Midbrain (tissue), 1 donor: Measurements from ENCODE around the gene PCDHGC4.

Experiments used
- DNase-seq: peaks from one replicate; lab custom pipeline; 2025; lab: John Stamatoyannopoulos, UW

The PCDHGC4 gene

DNA sequence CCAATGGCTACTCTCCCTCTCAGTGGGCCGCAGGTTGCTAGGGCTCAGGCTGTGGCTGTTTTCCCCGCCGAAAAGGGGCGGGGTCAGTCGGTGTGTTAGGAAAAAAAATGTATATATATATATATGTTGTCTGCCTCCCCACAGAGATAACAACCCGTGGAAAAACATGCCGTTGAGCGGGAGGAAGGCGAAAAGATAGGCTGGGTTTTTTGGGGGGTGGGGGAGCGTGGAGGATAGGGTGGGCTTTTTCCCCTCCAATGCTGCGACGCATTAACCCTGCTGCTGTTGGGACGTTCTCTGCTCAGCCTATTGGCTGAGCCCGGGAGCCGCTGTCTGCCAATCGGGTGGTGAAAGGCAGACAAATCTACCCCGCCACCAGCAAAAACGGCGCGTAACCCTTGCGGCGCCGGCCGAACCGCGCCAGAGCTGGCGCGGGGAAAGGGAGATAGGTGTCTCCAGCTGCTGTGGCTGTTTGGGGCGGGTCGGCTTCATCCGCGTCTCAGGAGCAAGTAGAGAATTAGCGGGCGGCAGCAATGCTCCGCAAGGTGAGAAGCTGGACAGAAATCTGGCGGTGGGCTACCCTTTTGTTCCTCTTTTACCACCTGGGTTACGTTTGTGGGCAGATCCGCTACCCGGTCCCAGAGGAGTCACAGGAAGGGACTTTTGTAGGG, at the start of gene PCDHGC4:
PCDHGC4 (plus strand) TSS at position 390 of the 671 bp plus-strand sequence; CDS start at position 534, 144 bp downstream.
- peak; percentile 37 for DNase-seq

DNA sequence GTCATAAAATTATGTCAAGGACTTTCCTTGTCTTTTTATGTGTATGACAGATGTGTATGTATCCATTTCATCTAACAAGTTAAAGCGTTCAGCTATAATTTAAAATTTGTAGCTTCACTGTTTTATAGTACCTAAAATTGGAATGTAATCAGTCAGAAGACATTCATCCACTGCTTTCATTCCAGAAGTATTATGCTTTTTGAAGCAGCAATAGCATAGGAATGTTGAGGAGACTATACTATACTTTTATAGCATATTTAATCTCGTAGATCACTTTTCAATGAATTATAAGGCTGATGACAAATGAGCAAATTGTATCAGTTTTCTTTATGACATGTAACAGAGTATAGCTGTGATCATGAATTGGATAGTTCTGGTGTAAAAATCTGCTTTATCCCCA, 47.6 kb upstream of the PCDHGC4 start:
- no peak for DNase-seq

DNA sequence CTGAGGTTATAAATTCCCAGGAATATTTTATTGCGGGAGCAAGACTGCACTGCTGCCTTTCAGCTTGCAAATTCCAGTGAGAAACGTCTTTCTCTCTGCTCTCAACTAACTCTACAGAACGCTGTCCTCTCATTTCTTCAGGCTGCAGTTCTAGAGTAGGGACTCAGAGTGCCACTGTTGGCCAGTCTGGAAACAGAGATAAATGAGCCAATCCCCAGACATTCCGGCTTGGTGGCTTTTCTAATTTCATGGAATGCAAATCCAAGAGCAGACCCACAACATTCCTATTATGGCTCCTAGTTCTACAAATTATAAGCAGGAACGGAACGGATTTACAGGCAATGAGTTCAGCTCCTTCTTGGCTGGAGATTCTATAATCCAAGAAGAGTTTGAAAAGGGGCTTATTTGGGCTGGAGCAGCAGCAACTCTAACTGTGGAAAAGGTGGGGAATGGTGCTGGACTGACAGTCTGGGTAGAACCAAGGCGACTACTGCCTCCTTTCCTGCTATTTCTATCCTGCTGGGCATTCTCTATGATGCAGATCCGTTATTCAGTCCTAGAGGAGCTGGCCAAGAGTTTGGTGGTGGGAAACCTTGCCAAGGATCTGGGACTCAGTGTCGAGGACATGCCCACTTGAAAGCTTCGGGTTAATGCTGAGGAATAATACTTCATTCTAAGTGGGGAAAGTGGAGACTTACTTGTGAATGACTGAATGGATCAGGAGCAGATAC, 45.3 kb upstream of the PCDHGC4 start:
- no peak for DNase-seq

DNA sequence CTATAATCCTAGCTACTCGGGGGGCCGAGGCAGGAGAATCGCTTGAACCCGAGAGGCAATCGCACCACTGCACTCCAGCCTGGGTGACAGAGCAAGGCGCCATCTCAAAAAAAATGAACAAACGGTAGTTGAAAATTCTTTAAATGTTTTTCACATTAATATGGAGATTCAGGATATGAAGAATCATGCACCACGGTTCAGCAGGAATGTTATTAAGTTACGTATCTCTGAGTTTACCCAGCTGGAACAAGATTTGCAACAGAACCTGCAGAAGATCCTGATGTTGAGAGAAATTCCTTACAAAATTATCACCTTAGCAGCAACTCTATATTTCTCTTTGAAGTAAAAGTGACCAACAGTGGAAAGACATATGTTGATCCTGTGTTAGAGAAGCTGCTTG, 44.5 kb upstream of the PCDHGC4 start:
- DNase-seq = no peak

DNA sequence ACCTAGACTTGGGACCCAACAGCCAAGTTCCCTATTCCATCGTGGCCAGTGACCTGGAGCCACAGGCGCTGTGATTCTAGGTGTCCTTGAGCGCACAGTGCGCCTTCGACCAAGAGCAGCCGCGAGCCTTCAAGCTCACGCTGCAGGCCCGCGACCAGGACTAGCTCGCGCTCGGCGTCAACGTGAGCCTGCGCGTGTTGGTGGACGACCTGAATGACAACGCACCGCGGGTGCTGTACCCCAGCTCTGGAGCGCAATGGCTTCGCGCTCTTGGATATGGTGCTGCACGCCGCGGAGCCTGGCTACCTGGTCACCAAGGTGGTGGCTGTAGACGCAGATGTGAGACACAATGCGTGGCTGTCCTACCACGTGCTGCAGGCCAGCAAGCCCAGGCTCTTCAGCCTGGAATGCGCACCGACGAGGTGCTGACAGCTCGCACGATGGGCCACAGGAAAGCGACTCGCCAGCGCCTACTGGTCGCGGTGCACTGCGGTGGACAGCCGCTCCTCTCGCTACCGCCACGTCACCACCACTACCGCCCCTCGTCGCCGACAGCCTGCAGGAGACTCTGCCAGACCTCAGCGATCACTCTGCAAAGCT, 43.2 kb upstream of the PCDHGC4 start:
- no peak for DNase-seq

DNA sequence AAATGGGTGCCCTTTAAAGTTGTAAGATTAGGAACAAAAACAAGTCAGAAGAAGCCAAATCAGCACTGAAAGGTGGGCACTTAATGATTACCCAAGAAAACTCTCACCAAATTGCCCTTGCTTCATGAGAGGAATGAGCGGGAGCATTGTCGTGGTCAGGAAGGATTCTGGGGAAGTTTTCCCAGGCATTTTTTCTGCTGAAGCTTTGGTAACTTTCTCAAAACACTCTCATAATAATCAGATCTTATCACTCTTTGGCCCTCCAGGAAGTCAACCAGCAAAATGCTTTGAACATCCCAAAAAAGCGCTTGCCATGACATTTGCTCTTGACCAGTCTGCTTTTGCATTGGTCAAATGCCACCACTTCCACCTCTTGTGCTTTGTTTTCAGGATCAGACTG, 19.5 kb upstream of the PCDHGC4 start:
- DNase-seq = no peak

DNA sequence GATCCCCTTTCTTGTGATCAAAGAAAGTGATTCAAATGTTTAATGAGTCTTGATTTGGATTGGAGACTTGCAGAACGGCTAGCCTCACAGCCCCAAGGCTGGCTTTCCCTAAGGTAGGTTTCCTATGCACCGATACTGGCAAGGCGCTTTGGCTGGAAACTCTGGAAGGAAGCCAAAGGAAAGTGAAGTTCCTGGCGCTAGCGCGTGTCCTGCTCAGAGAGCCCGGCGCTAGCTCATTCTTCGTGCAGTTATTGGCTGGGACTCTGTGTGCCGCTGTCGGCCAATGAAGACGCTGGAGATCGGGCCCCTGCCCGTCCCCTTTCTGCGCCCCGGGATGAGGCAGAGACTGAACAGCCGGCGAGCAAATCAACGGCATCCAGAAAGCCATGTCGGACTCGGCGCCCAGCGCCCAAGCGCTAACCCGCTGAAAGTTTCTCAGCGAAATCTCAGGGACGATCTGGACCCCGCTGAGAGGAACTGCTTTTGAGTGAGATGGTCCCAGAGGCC, 9.2 kb upstream of the PCDHGC4 start, which contains the start of gene PCDHGC3:
PCDHGC3 (plus strand) TSS at position 342 of the 507 bp plus-strand sequence; CDS start at position 493, 151 bp downstream.
- peak; percentile 90 for DNase-seq

DNA sequence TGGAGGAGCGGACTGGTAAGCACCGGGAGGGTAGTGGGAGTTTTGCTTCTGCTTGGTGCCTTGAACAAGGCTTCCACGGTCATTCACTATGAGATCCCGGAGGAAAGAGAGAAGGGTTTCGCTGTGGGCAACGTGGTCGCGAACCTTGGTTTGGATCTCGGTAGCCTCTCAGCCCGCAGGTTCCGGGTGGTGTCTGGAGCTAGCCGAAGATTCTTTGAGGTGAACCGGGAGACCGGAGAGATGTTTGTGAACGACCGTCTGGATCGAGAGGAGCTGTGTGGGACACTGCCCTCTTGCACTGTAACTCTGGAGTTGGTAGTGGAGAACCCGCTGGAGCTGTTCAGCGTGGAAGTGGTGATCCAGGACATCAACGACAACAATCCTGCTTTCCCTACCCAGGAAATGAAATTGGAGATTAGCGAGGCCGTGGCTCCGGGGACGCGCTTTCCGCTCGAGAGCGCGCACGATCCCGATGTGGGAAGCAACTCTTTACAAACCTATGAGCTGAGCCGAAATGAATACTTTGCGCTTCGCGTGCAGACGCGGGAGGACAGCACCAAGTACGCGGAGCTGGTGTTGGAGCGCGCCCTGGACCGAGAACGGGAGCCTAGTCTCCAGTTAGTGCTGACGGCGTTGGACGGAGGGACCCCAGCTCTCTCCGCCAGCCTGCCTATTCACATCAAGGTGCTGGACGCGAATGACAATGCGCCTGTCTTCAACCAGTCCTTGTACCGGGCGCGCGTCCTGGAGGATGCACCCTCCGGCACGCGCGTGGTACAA, 8.5 kb upstream of the PCDHGC4 start:
- DNase-seq = no peak

DNA sequence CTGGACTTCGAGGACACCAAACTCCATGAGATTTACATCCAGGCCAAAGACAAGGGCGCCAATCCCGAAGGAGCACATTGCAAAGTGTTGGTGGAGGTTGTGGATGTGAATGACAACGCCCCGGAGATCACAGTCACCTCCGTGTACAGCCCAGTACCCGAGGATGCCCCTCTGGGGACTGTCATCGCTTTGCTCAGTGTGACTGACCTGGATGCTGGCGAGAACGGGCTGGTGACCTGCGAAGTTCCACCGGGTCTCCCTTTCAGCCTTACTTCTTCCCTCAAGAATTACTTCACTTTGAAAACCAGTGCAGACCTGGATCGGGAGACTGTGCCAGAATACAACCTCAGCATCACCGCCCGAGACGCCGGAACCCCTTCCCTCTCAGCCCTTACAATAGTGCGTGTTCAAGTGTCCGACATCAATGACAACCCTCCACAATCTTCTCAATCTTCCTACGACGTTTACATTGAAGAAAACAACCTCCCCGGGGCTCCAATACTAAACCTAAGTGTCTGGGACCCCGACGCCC, 7.7 kb upstream of the PCDHGC4 start:
- no peak for DNase-seq

DNA sequence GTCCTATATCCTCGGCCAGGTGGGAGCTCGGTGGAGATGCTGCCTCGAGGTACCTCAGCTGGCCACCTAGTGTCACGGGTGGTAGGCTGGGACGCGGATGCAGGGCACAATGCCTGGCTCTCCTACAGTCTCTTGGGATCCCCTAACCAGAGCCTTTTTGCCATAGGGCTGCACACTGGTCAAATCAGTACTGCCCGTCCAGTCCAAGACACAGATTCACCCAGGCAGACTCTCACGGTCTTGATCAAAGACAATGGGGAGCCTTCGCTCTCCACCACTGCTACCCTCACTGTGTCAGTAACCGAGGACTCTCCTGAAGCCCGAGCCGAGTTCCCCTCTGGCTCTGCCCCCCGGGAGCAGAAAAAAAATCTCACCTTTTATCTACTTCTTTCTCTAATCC, 7.0 kb upstream of the PCDHGC4 start:
- no peak for DNase-seq

DNA sequence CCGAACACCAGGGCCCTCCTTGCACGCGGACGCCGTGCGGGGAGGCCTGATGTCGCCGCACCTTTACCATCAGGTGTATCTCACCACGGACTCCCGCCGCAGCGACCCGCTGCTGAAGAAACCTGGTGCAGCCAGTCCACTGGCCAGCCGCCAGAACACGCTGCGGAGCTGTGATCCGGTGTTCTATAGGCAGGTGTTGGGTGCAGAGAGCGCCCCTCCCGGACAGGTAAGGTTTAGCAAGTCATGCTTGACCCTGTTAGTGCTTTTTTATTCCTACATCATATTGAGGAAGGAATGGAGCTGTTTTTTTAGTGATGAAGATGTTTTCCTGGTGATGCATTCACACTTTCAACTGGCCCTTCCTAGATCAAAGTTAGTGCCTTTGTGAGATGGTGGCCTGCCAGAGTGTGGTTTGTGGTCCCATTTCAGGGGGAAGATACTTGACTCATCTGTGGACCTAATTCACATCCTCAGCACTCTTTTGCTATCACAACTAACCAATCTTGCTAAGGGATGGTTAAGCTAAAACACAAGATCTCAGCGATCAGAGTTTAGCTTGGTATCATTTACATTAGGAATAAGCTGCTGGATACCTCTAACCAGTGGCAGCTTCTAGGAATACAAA, 6.4 kb upstream of the PCDHGC4 start:
- no peak for DNase-seq

DNA sequence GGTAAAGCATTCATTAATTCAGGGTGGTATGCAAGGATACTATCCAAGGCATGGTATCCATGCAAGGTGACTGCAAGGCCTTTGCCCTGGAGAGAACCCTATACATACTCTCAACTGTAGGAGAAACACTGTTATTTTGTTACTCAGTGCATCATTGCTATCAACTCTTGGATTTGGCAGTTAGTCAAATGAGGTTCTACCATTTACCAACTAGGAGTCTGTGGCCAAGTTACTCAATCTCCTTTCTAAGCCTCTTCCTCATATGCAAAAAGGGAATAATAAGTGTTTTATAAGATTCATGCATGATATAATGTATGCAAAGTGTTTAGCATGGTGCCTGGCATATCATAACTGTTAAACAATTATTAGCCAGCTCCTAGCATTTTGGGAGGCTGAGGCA, 5.1 kb upstream of the PCDHGC4 start:
- no peak for DNase-seq

DNA sequence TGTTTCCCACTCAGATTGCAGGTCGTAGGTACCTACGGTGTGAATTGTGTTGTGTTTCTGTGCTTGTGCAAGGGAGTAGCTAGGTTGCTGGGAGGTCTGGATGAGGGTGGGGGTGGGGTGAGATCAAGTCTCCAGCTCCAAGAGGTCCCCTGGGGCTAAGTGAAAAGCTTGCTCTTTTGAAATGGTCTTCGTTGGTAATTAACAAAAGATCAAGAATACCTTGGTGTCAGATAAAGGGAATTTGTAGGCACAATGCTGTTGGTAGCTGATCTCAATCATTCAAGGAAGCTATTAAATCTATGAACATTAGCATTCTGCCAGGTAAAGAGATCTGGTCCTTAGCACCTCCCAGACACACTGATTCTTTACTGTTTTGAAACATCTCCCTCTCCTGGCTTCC, 928 bp upstream of the PCDHGC4 start:
- no peak for DNase-seq

DNA sequence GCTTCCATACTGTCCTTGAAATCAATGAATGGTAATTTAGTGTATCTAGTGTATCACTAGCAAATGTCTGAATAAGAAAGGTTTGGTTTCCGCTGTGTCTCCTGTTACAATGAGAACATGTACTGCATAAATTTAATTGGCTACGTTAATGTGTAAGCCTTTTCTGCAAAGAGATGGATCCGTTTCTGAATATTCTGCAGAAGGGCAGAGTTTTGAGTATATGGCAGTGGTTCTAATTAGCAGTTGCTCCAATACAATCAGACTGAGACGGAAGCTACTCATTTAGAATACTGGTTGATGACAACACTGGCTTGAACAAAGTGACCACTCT, 555 bp upstream of the PCDHGC4 start:
- no peak for DNase-seq

DNA sequence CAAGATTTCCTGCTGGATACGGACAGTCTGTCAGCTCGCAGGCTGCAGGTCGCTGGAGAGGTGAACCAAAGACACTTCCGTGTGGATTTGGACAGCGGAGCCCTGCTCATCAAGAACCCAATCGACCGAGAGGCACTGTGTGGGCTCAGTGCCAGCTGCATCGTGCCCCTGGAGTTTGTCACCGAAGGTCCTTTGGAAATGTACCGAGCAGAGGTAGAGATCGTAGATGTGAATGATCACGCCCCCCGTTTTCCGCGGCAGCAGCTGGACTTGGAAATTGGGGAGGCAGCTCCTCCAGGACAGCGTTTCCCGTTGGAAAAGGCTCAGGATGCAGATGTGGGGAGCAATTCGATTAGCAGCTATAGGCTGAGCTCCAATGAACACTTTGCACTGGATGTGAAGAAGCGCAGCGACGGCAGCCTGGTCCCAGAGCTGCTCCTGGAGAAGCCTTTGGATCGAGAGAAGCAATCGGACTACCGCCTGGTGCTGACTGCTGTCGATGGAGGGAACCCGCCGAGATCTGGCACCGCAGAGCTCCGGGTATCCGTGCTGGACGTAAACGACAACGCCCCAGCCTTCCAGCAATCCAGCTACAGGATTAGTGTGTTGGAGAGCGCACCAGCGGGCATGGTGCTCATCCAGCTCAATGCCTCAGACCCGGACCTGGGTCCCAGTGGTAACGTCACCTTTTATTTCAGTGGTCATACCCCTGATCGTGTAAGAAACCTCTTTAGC, 658 bp downstream of the PCDHGC4 start:
- DNase-seq = no peak

DNA sequence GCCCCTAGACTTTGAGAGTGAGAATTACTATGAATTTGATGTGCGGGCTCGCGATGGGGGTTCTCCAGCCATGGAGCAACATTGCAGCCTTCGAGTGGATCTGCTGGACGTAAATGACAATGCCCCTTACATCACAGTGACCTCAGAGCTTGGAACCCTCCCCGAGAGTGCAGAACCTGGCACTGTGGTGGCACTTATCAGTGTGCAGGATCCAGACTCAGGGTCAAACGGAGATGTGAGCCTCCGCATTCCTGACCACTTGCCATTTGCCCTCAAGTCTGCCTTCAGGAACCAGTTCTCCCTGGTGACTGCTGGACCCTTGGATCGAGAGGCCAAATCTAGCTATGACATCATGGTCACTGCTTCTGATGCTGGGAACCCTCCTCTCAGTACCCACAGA, 1.3 kb downstream of the PCDHGC4 start:
- no peak for DNase-seq

DNA sequence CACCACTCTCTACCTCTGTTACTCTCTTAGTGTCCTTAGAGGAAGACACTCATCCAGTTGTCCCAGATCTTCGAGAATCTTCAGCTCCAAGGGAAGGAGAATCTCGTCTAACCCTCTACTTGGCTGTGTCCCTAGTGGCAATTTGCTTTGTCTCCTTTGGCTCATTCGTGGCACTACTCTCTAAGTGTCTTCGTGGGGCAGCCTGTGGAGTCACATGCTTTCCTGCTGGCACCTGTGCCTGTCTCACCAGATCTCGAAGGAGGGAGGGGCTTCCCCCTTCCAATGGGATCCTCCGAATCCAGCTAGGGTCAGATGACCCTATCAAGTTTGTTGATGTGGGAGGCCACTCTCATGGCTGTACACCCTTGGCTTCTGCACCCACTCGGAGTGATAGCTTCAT, 2.3 kb downstream of the PCDHGC4 start:
- no peak for DNase-seq

DNA sequence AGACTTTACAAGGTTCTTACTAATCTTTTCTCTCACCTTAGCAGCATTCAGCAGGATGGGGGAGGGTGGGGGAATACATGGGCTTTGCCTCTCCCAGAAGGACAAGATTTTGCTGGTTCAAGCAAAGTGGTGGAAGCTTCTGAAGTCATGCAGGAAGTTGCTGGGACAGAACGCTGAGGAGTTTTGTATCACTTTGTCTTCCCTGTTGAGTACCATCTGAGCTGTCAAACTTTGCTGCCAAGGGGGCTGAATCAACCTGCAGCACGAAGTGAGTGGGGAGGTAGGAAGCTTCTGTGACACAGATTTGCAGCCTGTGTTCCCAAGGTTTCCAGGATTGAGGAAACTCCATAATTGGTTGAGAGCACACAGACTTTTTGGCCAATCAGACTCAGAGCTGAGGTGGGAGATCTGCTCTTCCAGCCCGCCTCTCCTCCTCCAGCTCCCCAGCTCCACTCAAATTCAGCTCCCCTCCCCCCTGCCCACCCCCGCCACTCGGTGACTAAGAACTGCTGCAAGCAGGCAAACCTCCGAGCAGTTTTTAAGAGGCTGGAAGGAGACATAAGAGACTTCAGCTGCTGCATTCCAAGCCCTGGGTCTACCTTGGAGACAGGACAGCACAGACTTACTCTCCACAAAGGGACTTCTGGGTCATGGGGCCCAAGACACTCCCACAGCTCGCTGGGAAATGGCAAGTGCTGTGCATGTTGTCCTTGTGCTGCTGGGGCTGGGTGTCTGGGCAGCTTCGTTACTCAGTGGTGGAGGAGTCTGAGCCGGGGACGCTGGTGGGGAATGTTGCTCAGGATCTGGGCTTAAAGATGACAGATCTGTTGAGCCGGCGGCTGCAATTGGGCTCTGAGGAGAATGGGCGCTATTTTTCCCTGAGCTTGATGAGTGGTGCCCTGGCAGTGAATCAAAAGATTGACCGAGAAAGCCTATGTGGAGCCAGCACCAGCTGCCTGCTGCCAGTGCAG, 4.0 kb downstream of the PCDHGC4 start, which contains the start of gene PCDHGC5:
PCDHGC5 (plus strand) TSS at position 491 of the 971 bp plus-strand sequence; CDS start at position 651, 160 bp downstream.
- DNase-seq = peak; percentile 79

DNA sequence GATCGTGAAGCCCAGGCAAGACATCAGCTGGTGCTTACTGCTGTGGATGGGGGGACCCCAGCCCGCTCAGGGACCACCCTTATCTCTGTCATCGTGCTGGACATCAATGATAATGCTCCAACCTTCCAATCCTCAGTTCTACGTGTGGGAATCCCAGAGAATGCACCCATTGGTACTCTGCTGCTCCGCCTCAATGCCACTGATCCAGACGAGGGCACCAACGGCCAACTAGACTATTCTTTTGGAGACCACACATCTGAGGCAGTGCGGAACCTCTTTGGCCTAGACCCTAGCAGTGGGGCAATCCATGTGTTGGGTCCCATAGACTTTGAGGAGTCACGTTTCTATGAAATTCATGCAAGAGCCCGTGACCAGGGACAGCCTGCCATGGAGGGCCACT, 5.0 kb downstream of the PCDHGC4 start:
- DNase-seq = no peak

DNA sequence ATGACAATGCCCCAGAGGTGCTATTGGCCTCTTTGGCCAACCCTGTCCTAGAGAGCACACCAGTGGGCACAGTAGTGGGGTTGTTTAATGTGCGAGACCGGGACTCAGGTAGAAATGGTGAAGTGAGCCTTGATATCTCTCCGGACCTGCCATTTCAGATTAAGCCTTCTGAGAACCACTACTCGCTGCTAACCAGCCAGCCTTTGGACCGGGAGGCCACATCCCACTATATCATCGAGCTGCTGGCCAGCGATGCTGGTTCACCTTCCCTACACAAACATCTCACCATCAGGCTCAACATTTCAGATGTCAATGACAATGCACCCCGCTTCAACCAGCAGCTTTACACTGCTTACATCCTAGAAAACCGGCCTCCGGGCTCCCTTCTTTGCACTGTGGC, 5.4 kb downstream of the PCDHGC4 start:
- DNase-seq = no peak
